Esophagus squamous epithelium (tissue), 5 donors: ENCODE data around the gene CAMK2D. TPM values are rescaled to one million over a fixed set of nuclear protein-coding genes. Genes with fewer than 3 reads are reported as not detected.

Source experiments
- DNase-seq: peaks from one replicate; lab custom pipeline; 2025; lab: John Stamatoyannopoulos, UW
- H3K27ac ChIP-seq, 4 donors: fragments of 200-600 bp; sonication (generic); one replicate each; pipeline ENCODE4 v1.5.1; 2016 to 2019; ENCODE audit warnings: mild to moderate bottlenecking in 1 of 4
- H3K27me3 ChIP-seq, 4 donors: fragments of 200-600 bp; sonication (generic); 1 replicate in 3 of 4; 2 replicates in 1 of 4; pipeline versions ENCODE4 v1.5.1 to v1.6.0; 2017 to 2021; ENCODE audit warnings: antibody characterized with exemption in 1 of 4
- H3K36me3 ChIP-seq, 3 donors: fragments of 200-600 bp; sonication (generic); one replicate each; pipeline ENCODE4 v1.5.1; 2016 to 2019
- H3K4me1 ChIP-seq, 3 donors: fragments of 200-600 bp; sonication (generic); one replicate each; pipeline ENCODE4 v1.5.1; 2017 to 2019
- H3K4me3 ChIP-seq, 4 donors: fragments of 200-600 bp; sonication (generic); 1 replicate in 3 of 4; 2 replicates in 1 of 4; pipeline ENCODE4 v1.5.1; 2016 to 2019; ENCODE audit warnings: mild to moderate bottlenecking in 2 of 4, moderate library complexity in 1 of 4
- H3K9me3 ChIP-seq, 3 donors: fragments of 200-600 bp; sonication (generic); one replicate each; pipeline ENCODE4 v1.5.1; 2016 to 2019
- CTCF ChIP-seq, 6 experiments: fragments of 450-650 bp in 4 of 6; fragments of 200-600 bp in 2 of 6; sonication (generic) in 2 of 6; IDR thresholded peaks; one replicate each; pipeline ENCODE4 v1.5.1; 2016 to 2019; ENCODE audit warnings: antibody characterized with exemption in 6 of 6, mild to moderate bottlenecking in 4 of 6, moderate library complexity in 4 of 6
- POLR2A ChIP-seq, 4 donors: fragments of 450-650 bp; IDR thresholded peaks; one replicate each; pipeline ENCODE4 v1.6.1; 2017; ENCODE audit warnings: antibody characterized with exemption in 4 of 4, mild to moderate bottlenecking in 4 of 4, moderate library complexity in 3 of 4
- WGBS, 2 donors: methylation state at CpG; one replicate each; pipeline ENCODE4 v1.1.5; 2018; 5-methylcytosine and 5-hydroxymethylcytosine counted together
- intact Hi-C: fragments of 100-400 bp; cut with DNase I; formaldehyde crosslinking; loops from one replicate; pipeline ENCODE4 v1.15.0; 2022
- total RNA-seq, 4 donors: library from RNA; depleted of rRNA; stranded (reverse); fragments of >200 nt; gene quantifications; one replicate each; pipeline ENCODE4 v1.1.0, GENCODE V29; 2016
- donor health status: DM: yes; HTN: yes; CAD: no.

The CAMK2D gene
- total RNA-seq, 4 donors from 2014 or later: 30.7 to 47.7 (median 38.2) TPM

- H3K36me3 ChIP-seq: no peaks in the 10 kb centered on the region
- no peak for DNase-seq
- H3K27me3 ChIP-seq: no peaks in the 10 kb centered on the region
- no peak overlapping the region for H3K4me3 ChIP-seq
- intact Hi-C loops: no loop called here
- TF ChIP-seq POLR2A (IDR thresholded peaks at IDR 0.05): no peak
- TF ChIP-seq CTCF (IDR thresholded peaks at IDR 0.05): no peak
- no peaks in the 10 kb centered on the region for H3K4me1 ChIP-seq
- no peaks in the 10 kb centered on the region for H3K9me3 ChIP-seq
- 88 to 94% methylated on average over 2 of the region's 2 CpGs for WGBS, 2 donors
- no peak overlapping the region for H3K27ac ChIP-seq
Measured at GRCh38 chr4:113699772-113700171, 61.8 kb downstream of the CAMK2D start.

- Histone ChIP-seq H3K27ac (no peak overlapping the region), H3K36me3 (no peaks in the 10 kb centered on the region), H3K27me3 (no peaks in the 10 kb centered on the region), H3K9me3 (no peaks in the 10 kb centered on the region), H3K4me1 (no peaks in the 10 kb centered on the region), H3K4me3 (no peak overlapping the region)
- TF ChIP-seq CTCF (IDR thresholded peaks at IDR 0.05): no peak
- no peak for TF ChIP-seq POLR2A (IDR thresholded peaks at IDR 0.05)
- intact Hi-C loops: no loop called here
- WGBS, 2 donors: 89 to 90% methylated on average over 2 of the region's 2 CpGs
- no peak for DNase-seq
Measured at GRCh38 chr4:113697429-113697828, 64.1 kb downstream of the CAMK2D start.

GRCh38 chr4:113695328-113696169 lies 66.0 kb downstream of the CAMK2D start:
- H3K27ac ChIP-seq: no peak overlapping the region
- TF ChIP-seq POLR2A (IDR thresholded peaks at IDR 0.05) (no peak), CTCF (IDR thresholded peaks at IDR 0.05) (no peak)
- no peaks in the 10 kb centered on the region for H3K4me1 ChIP-seq
- WGBS, 2 donors: 95 to 96% methylated on average over 3 of the region's 3 CpGs
- H3K27me3 ChIP-seq: no peaks in the 10 kb centered on the region
- H3K9me3 ChIP-seq: no peaks in the 10 kb centered on the region
- no peaks in the 10 kb centered on the region for H3K36me3 ChIP-seq
- H3K4me3 ChIP-seq: no peak overlapping the region
- no peak for DNase-seq
- intact Hi-C loops: no loop called here

- TF ChIP-seq CTCF (IDR thresholded peaks at IDR 0.05): no peak
- Histone ChIP-seq H3K27me3 (no peaks in the 10 kb centered on the region), H3K9me3 (no peaks in the 10 kb centered on the region), H3K4me1 (no peaks in the 10 kb centered on the region), H3K27ac (no peak overlapping the region), H3K36me3 (no peaks in the 10 kb centered on the region), H3K4me3 (no peak overlapping the region)
- WGBS, 2 donors: 91 to 96% methylated on average over 2 of the region's 2 CpGs
- intact Hi-C loops: no loop called here
- DNase-seq: no peak
Measured at GRCh38 chr4:113694008-113694407, 67.5 kb downstream of the CAMK2D start.

- no peak overlapping the region for H3K27ac ChIP-seq
- H3K36me3 ChIP-seq: no peaks in the 10 kb centered on the region
- H3K27me3 ChIP-seq: no peaks in the 10 kb centered on the region
- DNase-seq: no peak
- TF ChIP-seq POLR2A (IDR thresholded peaks at IDR 0.05): no peak
- TF ChIP-seq CTCF (IDR thresholded peaks at IDR 0.05): no peak
- WGBS, 2 donors: 75 to 76% methylated on average over 3 of the region's 3 CpGs
- H3K4me3 ChIP-seq: no peak overlapping the region
- intact Hi-C loops: no loop called here
- H3K9me3 ChIP-seq: no peaks in the 10 kb centered on the region
- no peaks in the 10 kb centered on the region for H3K4me1 ChIP-seq
Measured at GRCh38 chr4:113692809-113693411, 68.6 kb downstream of the CAMK2D start.
